K562 (cell line): ENCODE measurements around the gene METTL25B. TPM values are rescaled to one million over a fixed set of nuclear protein-coding genes. Genes with fewer than 3 reads are reported as not detected.
A peak's percentile ranks its signal among the peaks of the same experiment; 100 is the strongest.

Experiments used
- BMI1 ChIP-seq: fragments of 150-350 bp; IDR thresholded peaks from 2 replicates; pipeline ENCODE4 v1.6.1; 2014; ENCODE audit warnings: low read length
- CBX1 ChIP-seq: sonication (generic); IDR thresholded peaks from 2 replicates; pipeline ENCODE4 v1.6.1; 2016; ENCODE audit warnings: antibody characterized with exemption, low read depth, mild to moderate bottlenecking
- CREM ChIP-seq: IDR thresholded peaks from 2 replicates; pipeline ENCODE4 v1.6.1; 2014; ENCODE audit warnings: antibody characterized with exemption, low read depth
- CXXC5 ChIP-seq: fragments of 250-450 bp; sonication (Bioruptor Pico); IDR thresholded peaks from 2 replicates; pipeline ENCODE4 v1.8.0; 2022; ENCODE audit warnings: inconsistent platforms, mild to moderate bottlenecking, moderate library complexity
- EGR1 ChIP-seq: fragments of 450-650 bp; conservative IDR thresholded peaks from 2 replicates; pipeline ENCODE4 v1.6.1; 2017; ENCODE audit warnings: mild to moderate bottlenecking
- EHMT2 ChIP-seq: fragments of 450-650 bp; IDR thresholded peaks from 2 replicates; pipeline ENCODE4 v1.6.1; 2018; ENCODE audit warnings: antibody characterized with exemption
- GTF2F1 ChIP-seq: IDR thresholded peaks from 2 replicates; pipeline ENCODE4 v1.6.1; 2011; ENCODE audit warnings: low read depth, low read length, improper control_type of control experiment
- HINFP ChIP-seq: fragments of 450-650 bp; conservative IDR thresholded peaks from 2 replicates; pipeline ENCODE4 v1.6.1; 2016; ENCODE audit warnings: missing genetic modification characterization, low read depth, mild to moderate bottlenecking, control low read depth, missing compliant biosample characterization
- PRPF4 ChIP-seq: fragments of 200-400 bp; formaldehyde crosslinking; IDR thresholded peaks from one replicate; pipeline ENCODE4 v1.6.1; 2017; ENCODE audit warnings: low read length, low read depth, mild to moderate bottlenecking; ENCODE audit not compliant: insufficient read depth, poor library complexity, severe bottlenecking
- RBFOX2 ChIP-seq: fragments of 200-400 bp; formaldehyde crosslinking; IDR thresholded peaks from 2 replicates; pipeline ENCODE4 v1.6.1; 2017; ENCODE audit warnings: low read depth, mild to moderate bottlenecking, low read length, moderate library complexity
- RHOXF2B ChIP-seq: fragments of 250-450 bp; sonication (Bioruptor Pico); conservative IDR thresholded peaks from 2 replicates; pipeline ENCODE4 v1.5.1; 2021
- SMARCA4 ChIP-seq: fragments of 450-650 bp; IDR thresholded peaks from 2 replicates; pipeline ENCODE4 v1.6.1; 2016
- SRF ChIP-seq, 2 experiments: fragments of 250-450, 450-650 bp in 1 of 2; sonication (Bioruptor Pico) in 1 of 2; sonication (generic) in 1 of 2; formaldehyde crosslinking; IDR thresholded peaks; 2 replicates each; pipeline versions ENCODE4 v1.5.0 to v1.5.1; 2020 to 2022; ENCODE audit warnings: mild to moderate bottlenecking in 1 of 2, missing genetic modification reagents in 1 of 2
- TRIM24 ChIP-seq, 2 experiments: fragments of 450-650 bp; IDR thresholded peaks; 2 replicates each; pipeline ENCODE4 v1.6.1; 2016
- UBTF ChIP-seq, 2 experiments: IDR thresholded peaks; 2 replicates each; pipeline ENCODE4 v1.6.1; 2012; ENCODE audit warnings: improper control_type of control experiment in 2 of 2, low read depth in 2 of 2, low read length in 2 of 2, borderline replicate concordance in 1 of 2
- VEZF1 ChIP-seq: fragments of 200-800 bp; sonication (Bioruptor generic); IDR thresholded peaks from 2 replicates; pipeline ENCODE4 v1.6.1; 2017; ENCODE audit warnings: missing genetic modification characterization, missing compliant biosample characterization
- ZNF140 ChIP-seq: fragments of 250-450 bp; sonication (Bioruptor Pico); IDR thresholded peaks from 2 replicates; pipeline ENCODE4 v1.8.0; 2021; ENCODE audit warnings: moderate library complexity, mild to moderate bottlenecking, inconsistent platforms
- ZNF512 ChIP-seq: IDR thresholded peaks from 2 replicates; pipeline ENCODE4 v1.6.1; 2016; ENCODE audit warnings: missing genetic modification characterization, missing compliant biosample characterization
- ZNF740 ChIP-seq, 3 experiments: fragments of 200-800 bp in 1 of 3; sonication (Bioruptor generic) in 1 of 3; sonication (generic) in 1 of 3; formaldehyde crosslinking in 1 of 3; IDR thresholded peaks; 2 replicates each; pipeline versions ENCODE4 v1.6.1 to v1.8.0; 2016 to 2022; ENCODE audit warnings: mild to moderate bottlenecking in 2 of 3, missing compliant biosample characterization in 2 of 3, missing genetic modification characterization in 2 of 3, missing genetic modification reagents in 1 of 3
- ZNF75A ChIP-seq: fragments of 450-650 bp; formaldehyde crosslinking; IDR thresholded peaks from 2 replicates; pipeline ENCODE4 v1.4.0; 2020; ENCODE audit warnings: mild to moderate bottlenecking
- polyA plus RNA-seq, 8 experiments: library from polyadenylated mRNA; depleted of rRNA in 4 of 8; stranded (reverse) in 5 of 8; unstranded in 3 of 8; fragments of >200 nt; fragmentation: Nextera tagmentation in 2 of 8; fragmentation: Illumina TruSeq in 1 of 8; extraction: Ambion mirVana in 2 of 8; extraction: Trizol in 1 of 8; gene quantifications; 2 replicates each; pipeline versions ENCODE4 v1.2.1 to v1.2.3, GENCODE V29; 2011 to 2014; ENCODE audit warnings: inconsistent platforms in 1 of 8, missing spikeins in 1 of 8
- total RNA-seq, 7 experiments: library from RNA; depleted of rRNA in 6 of 7; stranded (reverse); fragments of >200 nt in 6 of 7; fragmentation: Illumina TruSeq in 2 of 7; extraction: Trizol in 2 of 7; gene quantifications; 2 replicates each; pipeline versions ENCODE4 v1.2.1 to v1.2.3, GENCODE V29; 2011 to 2021; ENCODE audit warnings: low replicate concordance in 1 of 7

Gene METTL25B
- total and polyA plus RNA-seq, 9 of the 15 experiments (the other 6 are each of a cell fraction or from before 2014, with no cell fraction given), result 7.7 to 48.3 (median 33.1) TPM

- peak; percentile 54; the same call in 1 of the 2 replicates for TF ChIP-seq ZNF512
- TF ChIP-seq SRF (CRISPR knock-in tag; IDR thresholded peaks at IDR 0.05), result no peak
- peak in 1 of 2 experiments; percentile 69; a peak in 1 of 4 replicates for TF ChIP-seq UBTF (IDR thresholded peaks at IDR 0.05; ENCODE audit: borderline replicate concordance in 1 of 2, low read depth in 2 of 2, low read length in 2 of 2)
- TF ChIP-seq GTF2F1, result no peak
- no peak for TF ChIP-seq RHOXF2B (CRISPR knock-in tag)
- TF ChIP-seq RBFOX2, result peak; percentile 17; the same call in 1 of the 2 replicates
- no peak for TF ChIP-seq ZNF740 (CRISPR knock-in tag; IDR thresholded peaks at IDR 0.05)
- TF ChIP-seq ZNF740 (tag; IDR thresholded peaks at IDR 0.05), result no peak
- peak; percentile 57 for TF ChIP-seq SMARCA4
- peak; percentile 24; the same call in 1 of the 2 replicates for TF ChIP-seq VEZF1 (CRISPR knock-in tag)
- TF ChIP-seq ZNF140 (CRISPR knock-in tag), result no peak
- no peak for TF ChIP-seq PRPF4
- TF ChIP-seq EHMT2, result no peak
- TF ChIP-seq TRIM24 (IDR thresholded peaks at IDR 0.05), result no peak
- no peak for TF ChIP-seq ZNF75A (CRISPR knock-in tag)
- peak; percentile 98 for TF ChIP-seq EGR1
- no peak for TF ChIP-seq CBX1
- TF ChIP-seq CREM, result peak; percentile 46; the same call in 1 of the 2 replicates
- TF ChIP-seq HINFP, result no peak
- TF ChIP-seq CXXC5 (CRISPR knock-in tag), result no peak
- no peak for TF ChIP-seq BMI1
Measured at GRCh38 chr1:156691665-156692440, 36.4 kb upstream of the METTL25B start (continued).
